Measurements from ENCODE around the gene EPS15. TPM values are rescaled to one million over a fixed set of nuclear protein-coding genes. Genes with fewer than 3 reads are reported as not detected.

EPS15 gene
- total RNA-seq, 1 donor: 108 TPM

- TF ChIP-seq CTCF (IDR thresholded peaks at IDR 0.05; ENCODE audit: insufficient read depth, low read length): no peak
- no peak overlapping the region for H3K4me3 ChIP-seq (ENCODE audit: low read depth, low read length)
- no peak for DNase-seq (ENCODE audit: low read depth)
These were observed 176.4 kb downstream of the EPS15 start for GRCh38 chr1:51342591-51343206.

- no peak for TF ChIP-seq CTCF (IDR thresholded peaks at IDR 0.05; ENCODE audit: insufficient read depth, low read length)
- DNase-seq (ENCODE audit: low read depth): no peak
- H3K4me3 ChIP-seq (ENCODE audit: low read depth, low read length): no peak overlapping the region
These were observed 177.1 kb downstream of the EPS15 start for GRCh38 chr1:51341876-51342496.

GRCh38 chr1:51340380-51340779 is 178.7 kb downstream of the EPS15 start:
- no peak for TF ChIP-seq CTCF (IDR thresholded peaks at IDR 0.05; ENCODE audit: insufficient read depth, low read length)
- no peak overlapping the region for H3K4me3 ChIP-seq (ENCODE audit: low read depth, low read length)
- DNase-seq (ENCODE audit: low read depth): no peak

- H3K4me3 ChIP-seq (ENCODE audit: low read depth, low read length): no peak overlapping the region
- no peak for DNase-seq (ENCODE audit: low read depth)
These were observed 182.4 kb downstream of the EPS15 start for GRCh38 chr1:51336711-51337110.

GRCh38 chr1:51336004-51336403 is 183.1 kb downstream of the EPS15 start:
- no peak for DNase-seq (ENCODE audit: low read depth)
- no peak overlapping the region for H3K4me3 ChIP-seq (ENCODE audit: low read depth, low read length)
- TF ChIP-seq CTCF (IDR thresholded peaks at IDR 0.05; ENCODE audit: insufficient read depth, low read length): no peak

More at GRCh38 chr1:51336711-51337110, 182.4 kb downstream of the EPS15 start:
- no peak for TF ChIP-seq CTCF (IDR thresholded peaks at IDR 0.05; ENCODE audit: insufficient read depth, low read length)

GRCh38 chr1:51331206-51332100 is 187.6 kb downstream of the EPS15 start:
- H3K4me3 ChIP-seq (ENCODE audit: low read depth, low read length): no peak overlapping the region
- TF ChIP-seq CTCF (IDR thresholded peaks at IDR 0.05; ENCODE audit: insufficient read depth, low read length): no peak
- DNase-seq (ENCODE audit: low read depth): peak; percentile 38

Data from fibroblast of the aortic adventitia (primary cell).